ENCODE results near the gene SOX5. TPM values are rescaled to one million over a fixed set of nuclear protein-coding genes. Genes with fewer than 3 reads are reported as not detected.
"Not testable (repeated sequence)": the region's sequence is repeated elsewhere in the genome, so short reads cannot be mapped to it uniquely, and the experiment has no call there.

Gene SOX5
- total and polyA plus RNA-seq, 7 donors = 0.17 to 2.9 (median 0.47) TPM

DNA sequence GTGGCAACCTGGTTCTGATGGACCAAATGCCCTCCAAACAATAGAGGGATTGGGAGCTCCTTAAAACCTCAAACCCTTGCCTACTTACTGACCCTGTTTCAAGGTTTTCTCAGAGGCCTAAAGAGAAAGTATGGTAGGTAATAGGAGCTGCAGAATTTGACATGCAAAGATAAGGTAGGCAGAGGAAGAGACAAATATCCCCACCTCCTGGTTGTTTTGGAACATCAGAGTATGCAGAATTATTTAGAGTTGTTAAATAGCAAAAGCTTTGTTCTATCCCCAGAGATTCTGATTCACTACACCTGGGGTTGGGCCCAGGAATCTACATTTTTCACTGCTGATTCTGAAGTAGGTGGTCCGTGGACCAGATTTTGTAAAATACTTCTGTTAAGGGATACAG is 421.2 kb downstream of the SOX5 start:
- Histone ChIP-seq H3K9me3 (no peaks in the 10 kb centered on the region), H3K36me3 (ENCODE audit: insufficient read depth in 1 of 2, low read depth in 1 of 2) (no peaks in the 10 kb centered on the region), H3K27me3 (ENCODE audit: insufficient read depth in 3 of 3, low read length in 2 of 3) (no peaks in the 10 kb centered on the region), H3K4me3 (no peak overlapping the region), H3K27ac (no peak overlapping the region), H3K4me1 (no peaks in the 10 kb centered on the region)
- ATAC-seq = no peak
- no peak for TF ChIP-seq CTCF (IDR thresholded peaks at IDR 0.05)
- intact Hi-C loops (cut with DNase I) = no loop called here
- no peak for DNase-seq
- 93 to 100% (median 93%) methylated on average over 1 of the region's 1 CpG for WGBS, 3 donors

GRCh38 chr12:23525450-23526072 is 423.9 kb downstream of the SOX5 start:
- DNase-seq = no peak
- Histone ChIP-seq H3K4me1 (no peaks in the 10 kb centered on the region), H3K9me3 (no peaks in the 10 kb centered on the region), H3K27ac (no peak overlapping the region), H3K4me3 (no peak overlapping the region), H3K36me3 (ENCODE audit: insufficient read depth in 1 of 2, low read depth in 1 of 2) (no peaks in the 10 kb centered on the region), H3K27me3 (ENCODE audit: insufficient read depth in 3 of 3, low read length in 2 of 3) (no peaks in the 10 kb centered on the region)
- no peak for ATAC-seq
- TF ChIP-seq CTCF (IDR thresholded peaks at IDR 0.05) = no peak
- intact Hi-C loops (cut with DNase I) = no loop called here
- 81 to 83% (median 81%) methylated on average over 5 of the region's 5 CpGs for WGBS, 3 donors

DNA sequence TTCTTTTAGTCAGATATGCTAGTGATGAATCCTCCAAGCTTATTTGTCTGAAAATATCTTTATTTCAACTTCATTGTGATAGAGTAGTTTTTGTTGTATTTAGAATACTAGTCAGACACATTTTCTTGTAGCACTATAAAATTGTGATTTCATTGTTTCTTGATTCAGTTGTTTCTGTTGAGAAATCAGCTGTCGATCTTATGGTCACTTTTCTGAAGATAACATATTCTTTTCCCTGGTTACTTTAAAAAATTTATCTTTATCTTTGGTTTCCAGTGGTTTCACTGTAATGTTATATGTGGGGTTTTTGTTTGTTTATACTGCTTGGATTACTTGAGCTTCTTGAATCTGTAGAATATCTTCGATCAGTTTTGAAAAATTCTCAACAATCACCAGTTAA is 426.1 kb downstream of the SOX5 start:
- no peaks in the 10 kb centered on the region for H3K36me3 ChIP-seq (ENCODE audit: insufficient read depth in 1 of 2, low read depth in 1 of 2)
- DNase-seq (no peak), ATAC-seq (no peak)
- H3K4me3 ChIP-seq = no peak overlapping the region
- H3K9me3 ChIP-seq = no peaks in the 10 kb centered on the region
- intact Hi-C loops (cut with DNase I) = no loop called here
- no peak for TF ChIP-seq CTCF (IDR thresholded peaks at IDR 0.05)
- WGBS, 3 donors = 83 to 92% (median 85%) methylated on average over 2 of the region's 2 CpGs
- H3K27me3 ChIP-seq (ENCODE audit: insufficient read depth in 3 of 3, low read length in 2 of 3) = no peaks in the 10 kb centered on the region
- no peaks in the 10 kb centered on the region for H3K4me1 ChIP-seq
- no peak overlapping the region for H3K27ac ChIP-seq

- not testable (repeated sequence) for H3K4me1 ChIP-seq; ATAC-seq; H3K27me3 ChIP-seq (ENCODE audit: insufficient read depth in 3 of 3, low read length in 2 of 3); H3K27ac ChIP-seq; H3K4me3 ChIP-seq; H3K9me3 ChIP-seq; DNase-seq; H3K36me3 ChIP-seq (ENCODE audit: insufficient read depth in 1 of 2, low read depth in 1 of 2)
- intact Hi-C loops (cut with DNase I) = loop anchor here in 1 of 2 donors (10.0 kb wide), 1 partner anchor 545 kb away; no protein-coding TSS in a partner anchor
- WGBS, 3 donors = 75 to 86% (median 79%) methylated on average over 1 of the region's 1 CpG
Measured at GRCh38 chr12:23519444-23519843, 430.0 kb downstream of the SOX5 start.

DNA sequence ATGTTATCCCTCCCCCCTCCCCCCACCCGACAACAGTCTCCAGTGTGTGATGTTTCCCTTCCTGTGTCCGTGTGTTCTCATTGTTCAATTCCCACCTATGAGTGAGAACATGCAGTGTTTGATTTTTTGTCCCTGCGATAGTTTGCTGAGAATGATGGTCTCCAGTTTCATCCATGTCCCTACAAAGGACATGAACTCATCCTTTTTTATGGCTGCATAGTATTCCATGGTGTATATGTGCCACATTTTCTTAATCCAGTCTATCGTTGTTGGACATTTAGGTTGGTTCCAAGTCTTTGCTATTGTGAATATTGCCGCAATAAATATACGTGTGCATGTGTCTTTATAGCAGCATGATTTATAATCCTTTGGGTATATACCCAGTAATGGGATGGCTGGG is 433.7 kb downstream of the SOX5 start:
- not testable (repeated sequence) for H3K27ac ChIP-seq; H3K9me3 ChIP-seq; H3K4me3 ChIP-seq; H3K27me3 ChIP-seq (ENCODE audit: insufficient read depth in 3 of 3, low read length in 2 of 3); H3K4me1 ChIP-seq; ATAC-seq; H3K36me3 ChIP-seq (ENCODE audit: insufficient read depth in 1 of 2, low read depth in 1 of 2); DNase-seq
- WGBS, 3 donors = 72 to 86% (median 84%) methylated on average over 6 of the region's 6 CpGs
- intact Hi-C loops (cut with DNase I) = loop anchor here in 1 of 2 donors (10.0 kb wide), 1 partner anchor 541 kb away; no protein-coding TSS in a partner anchor

GRCh38 chr12:23510484-23510883 is 439.0 kb downstream of the SOX5 start:
- 78 to 82% (median 82%) methylated on average over 8 of the region's 8 CpGs for WGBS, 3 donors
- Histone ChIP-seq H3K9me3 (no peaks in the 10 kb centered on the region), H3K4me1 (no peaks in the 10 kb centered on the region), H3K36me3 (ENCODE audit: insufficient read depth in 1 of 2, low read depth in 1 of 2) (no peaks in the 10 kb centered on the region), H3K4me3 (no peak overlapping the region), H3K27me3 (ENCODE audit: insufficient read depth in 3 of 3, low read length in 2 of 3) (no peaks in the 10 kb centered on the region), H3K27ac (no peak overlapping the region)
- no peak for DNase-seq
- no peak for TF ChIP-seq CTCF (IDR thresholded peaks at IDR 0.05)
- ATAC-seq = no peak
- intact Hi-C loops (cut with DNase I) = loop anchor here in 1 of 2 donors (10.0 kb wide), 1 partner anchor 536 kb away; no protein-coding TSS in a partner anchor

GRCh38 chr12:23509832-23510231 is 439.6 kb downstream of the SOX5 start:
- not testable (repeated sequence) for ATAC-seq; H3K36me3 ChIP-seq (ENCODE audit: insufficient read depth in 1 of 2, low read depth in 1 of 2); H3K4me3 ChIP-seq; H3K4me1 ChIP-seq; H3K9me3 ChIP-seq; H3K27ac ChIP-seq; H3K27me3 ChIP-seq (ENCODE audit: insufficient read depth in 3 of 3, low read length in 2 of 3); DNase-seq
- intact Hi-C loops (cut with DNase I) = loop anchor here in 1 of 2 donors (10.0 kb wide), 1 partner anchor 535 kb away; no protein-coding TSS in a partner anchor
- 67 to 79% (median 70%) methylated on average over 8 of the region's 8 CpGs for WGBS, 3 donors

DNA sequence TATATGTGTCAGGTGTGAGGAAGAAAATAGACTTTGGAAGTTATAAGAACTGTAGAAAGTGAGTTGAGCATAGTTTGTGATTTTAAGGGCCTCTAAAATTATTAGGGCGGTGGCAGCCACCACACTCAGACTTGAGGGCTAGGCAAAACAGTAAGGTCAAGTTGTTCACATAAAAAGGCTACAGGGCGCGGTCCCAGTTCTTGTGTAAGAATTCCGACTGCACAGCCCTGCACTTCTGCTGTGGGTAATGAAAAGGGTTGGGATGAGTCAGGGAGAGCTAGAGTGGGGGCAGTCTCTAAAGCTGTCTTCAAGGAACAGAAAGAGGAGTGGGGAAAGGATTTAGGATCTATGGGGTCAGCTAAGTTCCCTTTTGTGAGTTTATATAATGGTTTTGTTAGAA is 441.7 kb downstream of the SOX5 start:
- 92 to 96% (median 93%) methylated on average over 4 of the region's 4 CpGs for WGBS, 3 donors
- DNase-seq; H3K9me3 ChIP-seq; intact Hi-C loops (cut with DNase I); H3K36me3 ChIP-seq (ENCODE audit: insufficient read depth in 1 of 2, low read depth in 1 of 2); H3K27me3 ChIP-seq (ENCODE audit: insufficient read depth in 3 of 3, low read length in 2 of 3); H3K27ac ChIP-seq; ATAC-seq; H3K4me1 ChIP-seq; H3K4me3 ChIP-seq: not testable (repeated sequence)

Data from psoas muscle (tissue), 8 donors.